ENCODE measurements around the gene WWOX. TPM values are rescaled to one million over a fixed set of nuclear protein-coding genes. Genes with fewer than 3 reads are reported as not detected.

WWOX gene
- total RNA-seq, 4 donors from 2014 or later, result 21.4 to 55.6 (median 33.2) TPM

GRCh38 chr16:78240459-78241222, 141.2 kb downstream of the WWOX start:
- ATAC-seq (ENCODE audit: low FRiP score), result no peak
- DNase-seq (ENCODE audit: low spot score), result no peak
- no peak for TF ChIP-seq CTCF (IDR thresholded peaks at IDR 0.05)

GRCh38 chr16:78242239-78242630, 142.8 kb downstream of the WWOX start:
- DNase-seq (ENCODE audit: low spot score) (no peak), ATAC-seq (ENCODE audit: low FRiP score) (no peak)
- TF ChIP-seq CTCF (IDR thresholded peaks at IDR 0.05), result no peak

GRCh38 chr16:78244131-78244895, 144.9 kb downstream of the WWOX start:
- no peak for TF ChIP-seq CTCF (IDR thresholded peaks at IDR 0.05)
- peak; percentile 63 for ATAC-seq (ENCODE audit: low FRiP score)
- DNase-seq (ENCODE audit: low spot score), result no peak

GRCh38 chr16:78246559-78246958, 147.1 kb downstream of the WWOX start:
- no peak for ATAC-seq (ENCODE audit: low FRiP score)
- DNase-seq (ENCODE audit: low spot score), result no peak
- TF ChIP-seq CTCF (IDR thresholded peaks at IDR 0.05), result no peak

GRCh38 chr16:78249056-78249455, 149.6 kb downstream of the WWOX start:
- ATAC-seq (ENCODE audit: low FRiP score), result no peak
- DNase-seq (ENCODE audit: low spot score), result no peak
- no peak for TF ChIP-seq CTCF (IDR thresholded peaks at IDR 0.05)

- DNase-seq (ENCODE audit: low spot score) (no peak), ATAC-seq (ENCODE audit: low FRiP score) (no peak)
- no peak for TF ChIP-seq CTCF (IDR thresholded peaks at IDR 0.05)
Observed at GRCh38 chr16:78249832-78250231, 150.4 kb downstream of the WWOX start.
